HUES64 (cell line): ENCODE measurements around the gene ACVR1.
A peak's percentile ranks its signal among the peaks of the same experiment; 100 is the strongest.

ENCODE experiments used
- H3K27ac ChIP-seq: 2 replicates; pipeline ENCODE4 v1.7.0; 2013; ENCODE audit warnings: low read depth, low read length, inconsistent platforms
- H3K27me3 ChIP-seq: 2 replicates; pipeline ENCODE4 v1.6.1; 2013; ENCODE audit warnings: mild to moderate bottlenecking, low read length; ENCODE audit not compliant: insufficient read depth
- H3K36me3 ChIP-seq: 2 replicates; pipeline ENCODE4 v1.6.1; 2013; ENCODE audit warnings: mild to moderate bottlenecking, low read length; ENCODE audit not compliant: insufficient read depth
- H3K4me1 ChIP-seq: 2 replicates; pipeline ENCODE4 v1.6.1; 2013; ENCODE audit warnings: mild to moderate bottlenecking, low read length, moderate library complexity; ENCODE audit not compliant: insufficient read depth
- H3K4me3 ChIP-seq: 2 replicates; pipeline ENCODE4 v1.5.1; 2013; ENCODE audit warnings: mild to moderate bottlenecking, low read length, moderate library complexity
- H3K9ac ChIP-seq: 2 replicates; pipeline ENCODE4 v1.6.1; 2013; ENCODE audit warnings: mild to moderate bottlenecking, low read depth, low read length
- H3K9me3 ChIP-seq: 2 replicates; pipeline ENCODE4 v1.6.1; 2013; ENCODE audit warnings: low read depth, low read length; ENCODE audit not compliant: insufficient read depth
- WGBS: fragments of 150-250, 120-280 bp; methylation state at CpG from one replicate; pipeline ENCODE4 v1.1.7; 2013; ENCODE audit warnings: missing lambda C conversion rate; 5-methylcytosine and 5-hydroxymethylcytosine counted together

Gene ACVR1

GRCh38 chr2:157809212-157809611 is 66.9 kb downstream of the ACVR1 start:
- WGBS = 96% methylated on average over 2 of the region's 4 CpGs
- Histone ChIP-seq H3K27me3 (no peaks in the 10 kb centered on the region), H3K4me3 (no peak overlapping the region), H3K9me3 (no peaks in the 10 kb centered on the region), H3K27ac (no peak overlapping the region), H3K9ac (no peak overlapping the region), H3K36me3 (no peaks in the 10 kb centered on the region), H3K4me1 (peaks cover 5% of the 10 kb centered on the region; the same call in 1 of the 2 replicates)

GRCh38 chr2:157808421-157808820 is 67.7 kb downstream of the ACVR1 start:
- no peak overlapping the region for H3K9ac ChIP-seq
- H3K4me1 ChIP-seq = peaks cover 5% of the 10 kb centered on the region; the same call in 1 of the 2 replicates
- H3K36me3 ChIP-seq = no peaks in the 10 kb centered on the region
- no peak overlapping the region for H3K4me3 ChIP-seq
- 94% methylated on average over 3 of the region's 3 CpGs for WGBS
- no peaks in the 10 kb centered on the region for H3K27me3 ChIP-seq
- no peaks in the 10 kb centered on the region for H3K9me3 ChIP-seq
- no peak overlapping the region for H3K27ac ChIP-seq

- Histone ChIP-seq H3K9me3 (no peaks in the 10 kb centered on the region), H3K27ac (no peak overlapping the region), H3K27me3 (no peaks in the 10 kb centered on the region), H3K36me3 (no peaks in the 10 kb centered on the region), H3K9ac (no peak overlapping the region), H3K4me1 (peaks cover 5% of the 10 kb centered on the region; the same call in 1 of the 2 replicates), H3K4me3 (no peak overlapping the region)
- WGBS = 89% methylated on average over 6 of the region's 7 CpGs
These were observed 69.6 kb downstream of the ACVR1 start for GRCh38 chr2:157806426-157807077.

- H3K4me3 ChIP-seq = no peak overlapping the region
- no peaks in the 10 kb centered on the region for H3K36me3 ChIP-seq
- H3K9ac ChIP-seq = no peak overlapping the region
- no peaks in the 10 kb centered on the region for H3K9me3 ChIP-seq
- WGBS = 97% methylated on average over 3 of the region's 3 CpGs
- H3K4me1 ChIP-seq = peaks cover 5% of the 10 kb centered on the region; the same call in 1 of the 2 replicates
- no peaks in the 10 kb centered on the region for H3K27me3 ChIP-seq
- no peak overlapping the region for H3K27ac ChIP-seq
These were observed 70.6 kb downstream of the ACVR1 start for GRCh38 chr2:157805519-157805918.

GRCh38 chr2:157804355-157804754 is 71.8 kb downstream of the ACVR1 start:
- no peak overlapping the region for H3K9ac ChIP-seq
- H3K4me1 ChIP-seq = peaks cover 5% of the 10 kb centered on the region; the same call in 1 of the 2 replicates
- 97% methylated on average over 5 of the region's 5 CpGs for WGBS
- H3K9me3 ChIP-seq = no peaks in the 10 kb centered on the region
- H3K27ac ChIP-seq = no peak overlapping the region
- H3K27me3 ChIP-seq = no peaks in the 10 kb centered on the region
- no peak overlapping the region for H3K4me3 ChIP-seq
- no peaks in the 10 kb centered on the region; the same call in 1 of the 2 replicates for H3K36me3 ChIP-seq

GRCh38 chr2:157803952-157804351 is 72.2 kb downstream of the ACVR1 start:
- WGBS = 76% methylated on average over 3 of the region's 3 CpGs
- H3K36me3 ChIP-seq = no peaks in the 10 kb centered on the region; the same call in 1 of the 2 replicates
- H3K4me3 ChIP-seq = no peak overlapping the region
- H3K9ac ChIP-seq = no peak overlapping the region
- no peaks in the 10 kb centered on the region for H3K9me3 ChIP-seq
- no peak overlapping the region for H3K27ac ChIP-seq
- H3K4me1 ChIP-seq = peaks cover under 1% of the 10 kb centered on the region; the same call in 1 of the 2 replicates
- H3K27me3 ChIP-seq = no peaks in the 10 kb centered on the region

GRCh38 chr2:157803476-157803875 is 72.7 kb downstream of the ACVR1 start:
- Histone ChIP-seq H3K36me3 (no peaks in the 10 kb centered on the region; the same call in 1 of the 2 replicates), H3K9ac (no peak overlapping the region), H3K4me1 (no peaks in the 10 kb centered on the region), H3K4me3 (no peak overlapping the region), H3K9me3 (no peaks in the 10 kb centered on the region), H3K27me3 (no peaks in the 10 kb centered on the region), H3K27ac (no peak overlapping the region)
- WGBS = 91% methylated on average over 1 of the region's 4 CpGs

GRCh38 chr2:157800838-157801495 is 75.2 kb downstream of the ACVR1 start:
- WGBS = 91% methylated on average over 4 of the region's 5 CpGs
- Histone ChIP-seq H3K36me3 (no peaks in the 10 kb centered on the region; the same call in 1 of the 2 replicates), H3K27me3 (no peaks in the 10 kb centered on the region), H3K9ac (no peak overlapping the region), H3K27ac (no peak overlapping the region), H3K9me3 (no peaks in the 10 kb centered on the region), H3K4me3 (no peak overlapping the region), H3K4me1 (no peaks in the 10 kb centered on the region)

- Histone ChIP-seq H3K27me3 (no peaks in the 10 kb centered on the region), H3K4me1 (peaks cover 11% of the 10 kb centered on the region; the same call in 1 of the 2 replicates), H3K4me3 (no peak overlapping the region), H3K9me3 (no peaks in the 10 kb centered on the region), H3K27ac (no peak overlapping the region), H3K36me3 (no peaks in the 10 kb centered on the region; the same call in 1 of the 2 replicates), H3K9ac (no peak overlapping the region)
These were observed 83.0 kb downstream of the ACVR1 start for GRCh38 chr2:157793053-157793612.

GRCh38 chr2:157792335-157793052 is 83.6 kb downstream of the ACVR1 start:
- no peaks in the 10 kb centered on the region for H3K27me3 ChIP-seq
- 87% methylated on average over 3 of the region's 3 CpGs for WGBS
- H3K4me3 ChIP-seq = no peak overlapping the region
- no peaks in the 10 kb centered on the region for H3K9me3 ChIP-seq
- no peak overlapping the region for H3K27ac ChIP-seq
- peaks cover 17% of the 10 kb centered on the region for H3K4me1 ChIP-seq
- H3K9ac ChIP-seq = no peak overlapping the region
- H3K36me3 ChIP-seq = no peaks in the 10 kb centered on the region

- Histone ChIP-seq H3K4me3 (no peak overlapping the region), H3K9me3 (no peaks in the 10 kb centered on the region), H3K27me3 (no peaks in the 10 kb centered on the region), H3K4me1 (peaks cover 35% of the 10 kb centered on the region), H3K9ac (0 out of 2 replicates have a peak overlapping the region, but pooled peaks have one; percentile 32), H3K36me3 (no peaks in the 10 kb centered on the region), H3K27ac (no peak overlapping the region)
- WGBS = 92% methylated on average over 5 of the region's 5 CpGs
These were observed 85.3 kb downstream of the ACVR1 start for GRCh38 chr2:157790780-157791179.
